Stimulated activated naive CD8-positive, alpha-beta T cell treated with anti-CD3 and anti-CD28 coated beads, Interleukin-15, Interleukin-2, amounts not matched to agents 100 U/mL and 50 U/mL, for 24 hours (primary cell): Measurements from ENCODE around the gene ITGAD.
A peak's percentile ranks its signal among the peaks of the same experiment; 100 is the strongest.

Experiments
- ATAC-seq: fragments of 150-1000 bp; cut with Tn5 transposase; one replicate; pipeline ENCODE4 v1.10.0; 2021
- DNase-seq: peaks from one replicate; pipeline ENCODE4 v3.0.0; 2021

The ITGAD gene

DNA sequence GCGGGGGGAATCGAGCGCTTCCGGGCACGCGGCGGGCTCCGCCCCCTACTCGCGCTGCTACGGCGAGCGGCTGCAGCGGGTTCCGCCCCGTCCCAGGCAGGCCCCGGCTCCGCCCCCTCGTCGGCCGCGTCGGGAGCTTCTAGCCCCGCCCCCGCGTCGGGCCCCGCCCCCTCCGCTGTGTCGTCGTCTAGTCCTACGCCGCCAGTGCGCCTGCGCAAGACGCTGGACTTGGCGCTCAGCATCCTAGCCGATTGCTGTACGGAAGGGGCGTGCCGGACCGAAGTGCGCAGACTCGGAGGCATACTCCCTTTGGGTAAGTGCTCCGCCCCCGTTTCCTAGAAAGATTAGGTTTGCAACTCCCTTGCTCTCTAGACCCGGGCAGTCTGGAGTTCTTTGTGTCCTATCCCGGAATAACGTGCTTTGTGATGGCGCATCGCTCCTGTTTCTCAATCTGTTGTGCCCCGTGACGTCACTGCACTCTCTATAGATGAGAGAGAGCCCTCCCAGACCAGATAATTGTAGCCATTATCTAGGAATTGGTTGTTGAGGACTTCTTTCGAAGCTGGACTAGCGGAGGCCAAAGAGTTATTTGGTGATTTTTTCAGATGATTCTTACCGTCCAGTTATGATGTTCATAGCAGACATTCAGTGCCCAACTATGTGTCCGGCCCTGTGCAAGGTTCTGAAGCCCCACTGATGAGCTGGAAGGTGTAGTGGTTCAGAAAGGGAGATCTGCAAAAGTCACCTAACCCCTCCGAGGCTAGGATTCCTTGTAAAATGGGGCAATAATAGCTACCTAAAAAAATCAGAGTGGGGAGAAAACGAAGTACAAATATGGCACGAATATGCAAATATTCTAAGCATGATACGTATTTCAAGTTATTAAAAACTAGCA, 66.8 kb downstream of the ITGAD start:
- ATAC-seq = peak; percentile 85
- peak; percentile 100 for DNase-seq

DNA sequence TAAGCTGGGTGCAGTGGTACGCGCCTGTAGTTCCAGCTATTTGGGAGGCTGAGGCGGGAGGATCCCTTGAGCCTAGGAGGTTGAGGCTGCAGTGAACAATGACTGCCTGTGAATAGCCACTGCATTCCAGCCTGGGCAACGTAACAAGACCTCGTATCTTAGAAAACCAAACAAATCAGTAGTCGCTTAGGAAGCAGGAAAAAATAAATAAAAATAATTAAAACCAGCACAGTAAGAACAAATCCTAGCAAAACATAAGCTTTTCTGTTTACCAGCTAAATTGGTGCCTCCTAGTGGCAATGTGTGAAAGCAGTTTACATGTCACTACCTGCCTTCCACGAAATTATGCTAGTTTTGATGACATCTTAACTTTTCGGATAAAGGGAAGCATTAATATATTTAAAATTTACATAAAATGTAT, 67.5 kb downstream of the ITGAD start:
- ATAC-seq = no peak
- no peak for DNase-seq

DNA sequence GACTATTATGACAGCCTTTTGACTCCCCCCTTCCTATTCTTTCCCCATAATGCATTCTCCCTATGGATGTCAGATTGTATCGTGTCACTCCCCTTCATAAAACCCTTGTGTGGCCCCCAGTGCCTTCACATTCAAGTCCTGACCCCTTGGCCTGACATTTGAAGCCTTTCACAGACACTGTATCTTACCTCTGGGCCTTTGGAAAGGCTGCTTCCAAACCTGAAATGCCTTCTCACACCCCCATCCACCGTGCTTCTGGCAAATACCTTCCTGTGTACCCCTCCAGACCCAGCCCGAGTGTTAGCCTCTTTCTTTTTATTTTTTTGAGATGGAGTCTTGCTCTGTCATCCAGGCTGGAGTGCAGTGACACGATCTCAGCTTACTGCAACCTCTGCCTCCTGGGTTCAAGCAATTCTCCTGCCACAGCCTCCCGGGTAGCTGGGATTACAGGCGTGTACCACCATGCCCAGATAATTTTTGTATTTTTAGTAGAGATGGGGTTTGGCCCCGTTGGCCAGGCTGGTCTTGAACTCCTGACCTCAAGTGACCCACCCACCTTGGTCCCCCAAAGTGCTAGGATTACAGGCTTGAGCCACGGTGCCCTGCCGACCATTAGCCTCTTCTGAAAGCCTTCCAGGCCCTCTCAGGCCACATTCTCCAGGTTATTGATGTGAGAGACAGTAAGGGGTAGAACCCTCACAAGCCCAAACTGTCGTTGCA, 68.2 kb downstream of the ITGAD start:
- no peak for ATAC-seq
- no peak for DNase-seq

DNA sequence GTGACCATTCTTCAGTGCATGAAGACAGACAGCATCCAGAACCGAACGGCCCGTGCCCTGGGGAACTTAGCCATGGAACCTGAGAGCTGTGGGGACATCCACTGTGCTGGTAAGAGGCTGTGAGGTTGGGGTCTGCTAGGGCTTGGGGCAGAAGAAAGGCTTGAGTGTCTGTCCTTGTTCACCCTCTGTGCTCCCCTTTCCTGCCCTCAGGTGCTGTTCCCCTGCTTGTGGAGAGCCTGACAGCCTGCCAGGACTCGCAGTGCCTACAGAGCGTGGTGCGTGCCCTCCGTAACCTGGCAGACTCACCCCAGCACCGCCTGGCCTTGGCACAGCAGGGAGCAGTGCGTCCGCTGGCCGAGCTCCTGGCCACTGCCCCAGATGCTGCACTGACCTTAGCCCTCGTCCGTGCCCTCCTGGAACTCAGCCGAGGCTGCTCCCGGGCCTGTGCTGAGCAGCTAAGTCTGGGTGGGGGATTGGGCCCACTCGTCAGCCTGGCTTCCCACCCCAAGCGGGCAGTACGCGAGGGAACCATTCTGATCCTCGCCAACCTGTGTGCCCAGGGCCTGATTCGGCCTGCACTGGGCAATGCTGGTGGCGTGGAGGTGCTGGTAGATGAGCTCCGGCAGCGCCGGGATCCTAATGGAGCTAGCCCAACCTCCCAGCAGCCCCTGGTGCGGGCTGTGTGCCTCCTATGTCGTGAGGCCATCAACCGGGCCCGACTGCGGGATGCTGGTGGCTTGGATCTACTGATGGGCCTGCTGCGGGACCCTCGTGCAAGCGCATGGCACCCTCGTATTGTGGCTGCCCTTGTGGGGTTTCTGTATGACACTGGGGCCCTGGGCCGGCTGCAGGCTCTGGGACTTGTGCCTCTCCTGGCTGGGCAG, 69.0 kb downstream of the ITGAD start:
- ATAC-seq (no peak), DNase-seq (no peak)

DNA sequence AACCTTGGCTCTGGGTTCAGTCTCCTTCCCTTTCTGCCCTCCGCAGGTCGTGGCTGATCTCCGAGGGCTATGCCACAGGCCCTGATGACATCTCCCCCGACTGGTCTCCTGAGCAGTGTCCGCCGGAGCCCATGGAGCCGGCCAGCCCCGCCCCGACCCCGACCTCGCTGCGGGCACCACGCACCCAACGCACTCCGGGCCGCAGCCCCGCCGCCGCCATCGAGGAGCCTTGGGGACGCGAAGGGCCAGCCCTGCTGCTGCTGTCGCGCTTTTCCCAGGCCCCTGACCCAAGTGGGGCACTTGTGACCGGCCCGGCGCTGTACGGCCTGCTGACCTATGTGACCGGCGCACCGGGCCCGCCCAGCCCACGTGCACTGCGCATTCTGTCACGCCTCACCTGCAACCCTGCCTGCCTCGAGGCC, 71.2 kb downstream of the ITGAD start:
- ATAC-seq (no peak), DNase-seq (no peak)

DNA sequence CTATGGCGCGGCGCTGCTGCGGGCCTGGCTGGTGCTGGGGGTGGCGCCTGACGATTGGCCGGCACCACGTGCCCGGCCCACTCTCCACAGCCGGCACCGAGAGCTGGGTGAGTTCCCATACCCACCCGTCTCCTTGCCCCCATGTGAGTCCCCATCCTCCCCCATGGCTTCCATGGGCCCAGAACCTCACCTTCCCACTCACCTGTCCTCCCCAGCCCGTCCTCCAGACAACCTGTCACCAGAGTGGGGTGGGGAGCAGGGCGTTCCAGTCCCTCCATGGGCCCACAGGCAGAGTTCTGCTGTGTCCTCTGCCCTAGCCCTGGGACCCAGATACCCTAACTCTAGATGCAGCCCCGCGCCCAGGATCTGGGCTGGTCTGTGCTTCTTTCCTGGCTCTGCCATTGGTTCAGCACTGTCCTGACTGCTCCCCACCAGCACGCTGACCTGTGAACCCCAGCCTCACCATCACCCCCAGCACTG, 71.7 kb downstream of the ITGAD start:
- no peak for DNase-seq
- ATAC-seq = no peak

DNA sequence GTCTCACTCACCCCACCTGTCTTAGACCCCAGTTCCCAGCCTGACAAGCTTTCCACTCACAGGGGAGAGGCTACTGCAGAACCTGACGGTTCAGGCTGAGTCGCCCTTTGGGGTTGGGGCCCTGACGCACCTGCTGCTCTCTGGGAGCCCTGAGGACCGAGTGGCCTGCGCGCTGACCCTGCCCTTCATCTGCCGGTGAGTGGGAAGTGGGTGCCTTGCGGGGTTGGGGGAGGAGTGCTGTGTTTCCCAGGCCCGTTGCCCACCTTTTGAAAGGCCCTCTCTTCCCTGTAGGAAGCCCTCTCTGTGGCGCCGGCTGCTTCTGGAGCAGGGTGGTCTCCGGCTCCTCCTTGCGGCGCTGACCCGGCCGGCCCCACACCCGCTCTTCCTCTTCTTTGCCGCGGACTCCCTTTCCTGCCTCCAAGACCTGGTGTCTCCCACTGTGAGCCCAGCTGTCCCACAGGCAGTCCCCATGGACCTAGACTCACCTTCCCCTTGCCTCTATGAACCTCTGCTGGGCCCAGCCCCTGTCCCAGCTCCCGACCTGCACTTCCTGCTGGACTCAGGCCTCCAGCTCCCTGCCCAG, 72.7 kb downstream of the ITGAD start:
- ATAC-seq (no peak), DNase-seq (no peak)

DNA sequence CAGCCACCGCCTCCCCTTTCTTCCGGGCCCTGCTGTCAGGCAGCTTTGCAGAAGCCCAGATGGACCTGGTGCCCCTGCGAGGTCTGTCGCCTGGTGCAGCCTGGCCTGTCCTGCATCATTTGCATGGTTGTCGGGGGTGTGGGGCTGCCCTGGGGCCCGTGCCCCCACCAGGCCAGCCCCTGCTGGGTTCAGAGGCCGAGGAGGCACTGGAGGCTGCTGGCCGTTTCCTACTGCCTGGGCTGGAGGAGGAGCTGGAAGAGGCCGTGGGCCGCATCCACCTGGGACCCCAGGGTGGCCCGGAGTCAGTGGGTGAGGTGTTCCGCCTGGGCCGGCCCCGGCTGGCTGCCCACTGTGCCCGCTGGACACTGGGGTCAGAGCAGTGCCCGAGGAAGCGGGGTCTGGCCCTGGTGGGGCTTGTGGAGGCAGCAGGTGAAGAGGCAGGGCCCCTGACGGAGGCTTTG, 73.3 kb downstream of the ITGAD start:
- DNase-seq (no peak), ATAC-seq (no peak)

DNA sequence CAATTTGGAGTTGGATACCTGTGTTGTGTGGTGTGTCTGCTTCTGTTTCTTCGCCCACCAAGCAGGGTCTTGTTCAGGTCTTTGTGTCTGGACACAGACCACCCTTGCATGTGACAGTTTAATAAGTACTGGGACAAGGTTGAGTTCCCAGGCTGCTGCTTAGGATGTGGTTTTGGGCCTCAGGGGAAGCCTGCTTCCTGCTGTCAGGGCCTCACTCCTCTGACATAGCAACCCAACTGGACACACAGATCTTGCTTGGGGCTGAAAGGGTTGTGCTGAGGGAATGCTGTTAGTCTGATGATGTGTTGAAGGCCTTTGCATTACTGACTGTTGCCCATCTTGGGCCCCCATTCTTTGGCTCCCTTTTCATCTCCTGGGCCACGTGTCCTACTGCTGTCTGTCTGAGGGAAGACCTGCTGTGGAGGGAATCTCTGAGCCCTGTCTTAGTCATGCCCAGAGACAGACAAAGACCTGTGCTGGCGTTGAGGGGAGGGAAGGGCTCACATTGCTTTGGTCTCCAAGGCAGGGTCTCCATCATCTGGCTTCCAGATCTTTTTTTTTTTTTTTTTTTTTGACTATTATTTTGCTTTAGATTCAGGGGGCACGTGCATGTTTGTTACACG, 74.1 kb downstream of the ITGAD start:
- DNase-seq (no peak), ATAC-seq (no peak)

DNA sequence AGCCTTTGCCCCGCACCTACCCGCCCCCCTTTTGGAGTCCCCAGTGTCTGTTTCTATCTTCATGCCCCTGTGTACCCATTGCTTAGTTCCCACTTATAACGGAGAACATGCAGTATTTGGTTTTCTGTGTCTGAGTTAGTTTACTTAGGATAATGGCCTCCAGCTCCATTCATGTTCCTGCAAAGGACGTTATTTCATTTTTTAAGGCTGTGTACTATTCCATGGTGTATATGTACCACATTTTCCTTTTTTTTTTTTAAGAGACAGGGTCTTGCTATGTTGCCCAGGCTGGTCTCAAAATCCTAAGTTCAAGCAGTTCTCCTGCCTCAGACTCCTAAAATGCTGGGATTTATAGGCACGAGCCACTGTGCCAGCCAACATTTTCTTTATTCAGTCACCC, 74.7 kb downstream of the ITGAD start:
- DNase-seq (no peak), ATAC-seq (no peak)

DNA sequence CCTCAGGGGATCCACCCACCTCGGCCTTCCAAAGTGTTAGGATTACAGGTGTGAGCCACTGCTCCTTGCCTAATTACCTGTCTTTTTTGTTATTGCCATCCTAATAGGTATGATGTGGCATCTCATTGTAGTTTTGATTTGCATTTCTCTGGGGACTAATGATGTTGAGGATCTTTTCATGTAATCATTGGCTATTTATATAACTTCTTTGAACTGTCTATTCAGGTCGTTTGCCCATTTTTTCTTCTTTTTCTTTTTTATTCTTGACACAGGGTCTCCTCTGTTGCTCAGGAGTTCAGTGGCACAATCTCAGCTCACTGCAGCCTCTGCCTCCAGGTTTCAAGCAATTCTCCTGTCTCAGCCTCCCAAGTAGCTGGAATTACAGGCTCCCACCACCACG, 77.5 kb downstream of the ITGAD start:
- ATAC-seq = no peak
- no peak for DNase-seq

DNA sequence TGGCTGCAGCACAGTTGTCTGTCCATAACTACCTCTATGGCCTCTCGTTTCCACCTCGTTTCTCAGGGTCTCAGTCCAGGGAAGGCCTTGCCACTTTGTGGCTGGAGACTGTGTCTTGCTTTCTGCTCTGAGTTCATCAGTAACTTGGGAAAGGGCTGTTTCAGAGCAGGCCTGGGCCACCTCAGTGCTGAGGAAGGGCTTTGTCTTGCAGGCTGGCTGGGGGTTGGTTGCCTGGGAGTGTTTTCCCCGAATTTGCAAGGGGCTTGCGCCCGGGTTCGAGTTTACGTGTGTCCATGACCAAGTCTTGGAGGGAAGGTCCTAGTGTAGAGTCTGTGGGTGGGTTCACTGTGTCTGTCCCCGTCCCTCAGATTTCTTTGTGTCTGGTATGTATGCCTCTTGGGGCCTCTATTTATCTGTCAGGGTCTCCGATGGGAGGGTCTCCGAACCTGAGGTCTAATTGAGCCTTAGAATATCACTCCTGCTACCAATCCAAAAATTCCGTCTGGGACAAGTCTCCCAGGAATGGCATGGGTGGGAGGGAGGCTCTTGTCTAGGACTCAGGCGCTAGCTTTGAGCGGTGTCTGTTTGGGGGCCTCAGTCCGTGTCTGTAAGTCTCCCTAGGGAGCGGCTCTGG, 78.2 kb downstream of the ITGAD start:
- no peak for DNase-seq
- no peak for ATAC-seq

DNA sequence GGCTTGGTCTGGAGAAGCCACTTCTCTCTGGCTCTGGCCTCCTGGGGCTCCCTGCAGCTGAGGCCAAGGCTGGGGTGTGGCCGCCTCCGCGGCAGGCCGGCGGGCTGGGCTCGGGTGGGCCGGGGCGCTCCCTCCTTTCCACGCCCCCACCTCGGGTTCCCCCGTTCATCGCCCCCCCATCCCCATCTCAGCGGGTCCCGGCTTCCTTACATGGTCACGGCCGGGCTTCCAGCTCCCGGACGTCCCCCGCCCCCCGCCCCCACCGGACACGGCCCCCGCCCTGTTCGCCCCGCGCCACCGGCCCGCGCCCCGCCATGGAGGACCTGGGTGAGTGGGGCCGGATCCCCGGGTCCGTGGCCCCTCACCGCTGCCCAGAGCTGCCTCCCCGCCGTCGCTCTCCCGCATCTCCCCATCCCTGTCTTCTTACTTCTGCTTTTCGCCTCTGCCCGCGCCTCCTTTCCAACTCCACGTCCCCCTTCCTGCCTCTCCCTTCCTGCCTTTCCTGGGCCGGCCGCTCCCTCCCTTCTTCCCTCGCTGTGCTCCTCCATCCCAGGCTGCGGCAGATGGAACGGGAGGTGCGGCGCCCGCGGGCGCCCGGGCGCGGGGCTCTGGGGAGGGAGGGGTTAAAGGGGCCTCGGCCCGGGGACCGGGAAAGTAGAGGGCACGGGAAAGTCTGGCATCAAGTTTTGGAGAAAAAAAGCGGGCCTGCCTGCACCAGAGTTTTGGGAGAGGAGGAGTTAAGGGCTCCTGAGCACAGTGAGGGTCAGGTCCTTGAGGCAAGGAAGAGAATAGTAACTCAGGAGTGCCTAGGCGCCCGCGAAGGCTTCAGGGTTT, 79.0 kb downstream of the ITGAD start, which contains the start of gene TGFB1I1:
Gene TGFB1I1 (plus strand): TSS at position 278 of the 834 bp plus-strand sequence. CDS start 37 bp downstream, at position 315.
- ATAC-seq = no peak
- DNase-seq = no peak

DNA sequence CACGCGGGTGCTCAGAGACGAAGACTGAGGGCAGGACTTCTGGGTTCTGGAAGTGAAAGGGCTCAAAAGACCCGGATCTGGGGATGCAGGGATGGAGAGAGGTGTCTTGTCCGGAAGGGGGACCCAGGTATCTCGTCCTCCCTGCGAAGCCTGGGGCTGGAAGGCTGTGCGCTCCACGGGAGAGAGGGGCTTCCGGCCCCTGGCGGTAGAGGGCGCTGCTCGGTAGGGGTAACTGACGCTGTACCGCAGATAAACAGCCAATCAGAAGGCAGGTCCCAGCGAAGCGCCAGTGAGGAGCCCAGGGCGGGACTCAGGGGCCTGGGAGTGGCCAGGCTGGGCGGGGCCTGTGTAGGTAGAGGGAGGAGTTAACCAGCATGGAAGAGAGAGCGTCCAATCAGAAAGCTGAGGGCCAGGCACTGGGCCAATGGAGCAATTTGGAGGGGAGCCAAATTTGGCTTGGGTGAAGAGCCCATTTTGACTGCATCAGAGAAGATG, 79.6 kb downstream of the ITGAD start:
- ATAC-seq (no peak), DNase-seq (peak; percentile 60)

DNA sequence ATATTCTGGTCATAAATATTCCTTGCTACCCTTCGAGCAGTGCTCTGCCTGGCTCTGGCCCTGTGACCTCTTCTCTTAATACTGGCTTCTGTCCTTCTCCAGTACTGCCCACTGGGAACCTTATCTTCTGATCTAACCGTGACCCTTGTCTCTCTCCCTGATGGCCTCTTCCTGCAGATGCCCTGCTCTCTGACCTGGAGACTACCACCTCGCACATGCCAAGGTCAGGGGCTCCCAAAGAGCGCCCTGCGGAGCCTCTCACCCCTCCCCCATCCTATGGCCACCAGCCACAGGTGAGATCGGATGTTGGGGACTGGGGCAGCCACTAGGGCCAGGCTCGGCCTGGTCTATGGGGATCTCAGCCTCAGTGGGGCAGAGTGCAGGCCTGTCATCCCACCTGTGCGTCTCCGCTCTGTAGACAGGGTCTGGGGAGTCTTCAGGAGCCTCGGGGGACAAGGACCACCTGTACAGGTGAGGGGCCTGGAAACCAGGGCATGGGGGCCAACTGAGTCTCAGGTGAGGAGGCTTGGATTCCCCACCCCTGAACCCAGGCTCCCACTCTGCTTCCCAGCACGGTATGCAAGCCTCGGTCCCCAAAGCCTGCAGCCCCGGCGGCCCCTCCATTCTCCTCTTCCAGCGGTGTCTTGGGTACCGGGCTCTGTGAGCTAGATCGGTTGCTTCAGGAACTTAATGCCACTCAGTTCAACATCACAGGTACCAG, 80.3 kb downstream of the ITGAD start:
- no peak for ATAC-seq
- no peak for DNase-seq

DNA sequence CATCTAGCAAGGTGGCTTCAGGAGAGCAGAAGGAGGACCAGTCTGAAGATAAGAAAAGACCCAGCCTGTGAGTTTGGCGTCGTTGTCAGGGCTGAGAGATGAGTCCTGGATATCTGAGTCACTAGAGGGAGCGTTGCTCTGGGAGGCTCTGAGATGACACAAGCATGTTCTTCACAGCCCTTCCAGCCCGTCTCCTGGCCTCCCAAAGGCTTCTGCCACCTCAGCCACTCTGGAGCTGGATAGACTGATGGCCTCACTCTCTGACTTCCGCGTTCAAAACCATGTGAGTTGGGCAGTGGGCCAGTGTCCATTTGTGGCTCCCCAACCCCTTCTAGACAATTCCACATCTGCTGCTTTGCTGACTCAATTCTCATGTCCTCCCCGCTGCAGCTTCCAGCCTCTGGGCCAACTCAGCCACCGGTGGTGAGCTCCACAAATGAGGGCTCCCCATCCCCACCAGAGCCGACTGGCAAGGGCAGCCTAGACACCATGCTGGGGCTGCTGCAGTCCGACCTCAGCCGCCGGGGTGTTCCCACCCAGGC, 81.1 kb downstream of the ITGAD start:
- no peak for ATAC-seq
- DNase-seq = no peak

DNA sequence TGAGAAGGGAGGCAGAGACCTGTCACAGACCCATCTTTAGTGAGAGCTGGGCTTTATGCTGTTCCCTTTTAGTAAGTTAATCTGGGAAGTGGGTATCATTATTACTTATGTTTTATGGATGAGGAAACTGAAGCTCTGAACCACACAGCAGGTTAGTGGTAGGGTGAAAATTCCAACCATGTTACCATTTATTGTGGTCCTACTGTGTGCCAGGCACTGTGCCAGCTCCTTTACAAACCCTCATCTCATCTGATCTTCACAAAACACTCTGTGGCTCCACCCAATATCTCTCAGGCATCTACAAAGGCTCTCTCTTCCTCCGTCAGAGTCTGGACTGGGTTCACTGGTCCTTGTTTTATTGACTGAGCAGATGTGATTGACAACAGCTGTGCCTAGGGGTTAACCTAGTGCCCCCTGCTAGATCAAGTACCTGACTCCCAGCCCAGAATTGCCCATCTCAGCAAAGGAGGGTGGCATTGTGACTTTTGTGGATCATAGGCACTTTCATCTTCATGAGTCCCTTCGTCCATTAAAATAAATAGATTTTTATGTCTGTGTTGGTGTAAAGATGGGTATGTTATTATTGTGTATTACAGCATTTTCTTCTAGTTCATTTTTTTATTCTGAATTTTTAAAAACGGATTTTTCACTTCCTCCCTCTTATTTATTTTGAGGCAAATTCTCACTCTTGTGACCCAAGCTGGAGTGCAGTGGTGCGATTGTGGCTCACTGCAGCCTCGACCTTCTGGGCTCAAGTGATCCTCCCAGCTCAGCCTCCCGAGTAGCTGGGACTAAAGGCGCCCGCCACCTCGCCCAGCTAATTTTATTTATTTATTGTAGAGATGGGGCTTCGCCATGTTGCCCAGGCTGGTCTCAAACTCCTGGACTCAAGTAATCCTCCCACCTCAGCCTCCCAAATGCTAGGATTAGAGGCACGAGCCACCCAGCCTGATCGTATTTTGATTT, 81.9 kb downstream of the ITGAD start:
- ATAC-seq (no peak), DNase-seq (no peak)

DNA sequence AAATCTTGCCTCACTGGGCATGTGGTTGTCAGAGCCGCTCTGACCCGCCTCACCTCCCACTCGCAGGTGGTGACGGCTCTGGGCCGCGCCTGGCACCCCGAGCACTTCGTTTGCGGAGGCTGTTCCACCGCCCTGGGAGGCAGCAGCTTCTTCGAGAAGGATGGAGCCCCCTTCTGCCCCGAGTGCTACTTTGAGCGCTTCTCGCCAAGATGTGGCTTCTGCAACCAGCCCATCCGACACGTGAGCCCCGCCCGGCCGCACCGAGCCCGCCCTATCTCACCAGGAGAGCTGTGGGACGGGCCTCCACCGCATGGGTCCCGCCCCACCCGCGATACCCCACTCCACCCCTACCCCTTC, 82.8 kb downstream of the ITGAD start:
- ATAC-seq (no peak), DNase-seq (no peak)
